Colon (tissue), 2 donors: ENCODE results near the gene DSC2.
A peak's percentile ranks its signal among the peaks of the same experiment; 100 is the strongest.
"Not testable (repeated sequence)": the region's sequence is repeated elsewhere in the genome, so short reads cannot be mapped to it uniquely, and the experiment has no call there.

ENCODE experiments used
- FAIRE-seq: peaks from 2 replicates; lab custom pipeline; 2012; peaks lifted over from hg19 to GRCh38; lab: Jason Lieb, UNC
- donor health status: control.
- donor health status: control.

The DSC2 gene

GRCh38 chr18:31042406-31043181 is 59.6 kb downstream of the DSC2 start, which contains the start of gene DSC3:
Gene DSC3 (minus strand): TSS chr18:31042742. CDS start chr18:31042660, 82 bp downstream.
- FAIRE-seq, result no peak

- FAIRE-seq, result no peak
These were observed 60.2 kb downstream of the DSC2 start for GRCh38 chr18:31042084-31042405.

GRCh38 chr18:31041271-31042083 is 60.7 kb downstream of the DSC2 start:
- no peak for FAIRE-seq

- no peak for FAIRE-seq
These were observed 61.4 kb downstream of the DSC2 start for GRCh38 chr18:31040686-31041270.

- FAIRE-seq, result no peak
These were observed 62.8 kb downstream of the DSC2 start for GRCh38 chr18:31039426-31039825.

- not testable (repeated sequence) for FAIRE-seq
These were observed 64.5 kb downstream of the DSC2 start for GRCh38 chr18:31037686-31038085.

GRCh38 chr18:31034541-31034940 is 67.7 kb downstream of the DSC2 start:
- FAIRE-seq, result peak; percentile 24

GRCh38 chr18:31030574-31031278 is 71.5 kb downstream of the DSC2 start:
- no peak for FAIRE-seq

- no peak for FAIRE-seq
These were observed 86.3 kb downstream of the DSC2 start for GRCh38 chr18:31015715-31016434.

- FAIRE-seq, result not testable (repeated sequence)
These were observed 90.8 kb downstream of the DSC2 start for GRCh38 chr18:31011455-31011854.

- no peak for FAIRE-seq
These were observed 91.6 kb downstream of the DSC2 start for GRCh38 chr18:31010601-31011000.
